HG02759 (cell line): Measurements from ENCODE around the gene FURIN.
"Not testable (repeated sequence)": the region's sequence is repeated elsewhere in the genome, so short reads cannot be mapped to it uniquely, and the experiment has no call there.

ENCODE experiments used
- ATAC-seq: cut with Tn5 transposase; IDR thresholded peaks from one replicate; pipeline ENCODE4 v1.9.1; 2021; ENCODE audit warnings: mild to moderate bottlenecking, moderate library complexity; ENCODE audit not compliant: unreplicated experiment

FURIN gene

DNA sequence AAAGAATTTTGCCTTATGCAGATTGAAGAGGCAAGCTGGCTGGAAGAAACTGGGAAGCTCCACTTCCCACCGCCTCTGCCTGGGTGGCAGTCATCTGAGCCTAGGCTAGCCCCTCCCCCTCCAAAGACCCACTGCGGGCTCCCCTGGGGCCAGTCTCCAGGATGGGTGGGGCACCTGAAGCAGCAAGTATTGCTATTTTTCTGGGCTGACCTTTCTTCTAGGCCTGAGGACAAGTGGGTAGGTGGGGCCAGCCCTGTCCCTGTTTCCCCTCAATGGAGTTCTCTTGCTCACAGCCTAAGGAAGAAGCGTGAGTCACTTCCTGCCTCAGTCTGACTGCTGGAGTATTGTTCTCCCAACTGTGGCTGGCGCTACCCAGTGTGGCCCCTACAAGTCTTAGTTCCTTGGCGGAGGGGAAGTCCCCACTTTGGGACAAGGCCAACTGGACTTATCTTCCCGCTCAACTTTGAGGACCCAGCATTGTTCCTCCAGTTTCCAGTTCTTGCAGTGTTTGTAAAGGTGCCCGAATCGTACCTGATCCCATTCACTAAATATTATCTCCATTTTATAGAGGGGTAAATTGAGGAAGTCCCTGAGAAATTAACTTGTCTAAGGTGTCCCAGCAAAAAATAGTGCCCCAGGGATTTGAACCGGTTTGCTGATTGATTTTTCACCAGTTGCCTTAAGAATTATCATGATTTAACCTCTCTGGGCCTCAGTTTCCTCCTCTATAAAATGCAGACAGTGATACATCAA is 1.4 kb downstream of the FURIN start:
- ATAC-seq = no peak

DNA sequence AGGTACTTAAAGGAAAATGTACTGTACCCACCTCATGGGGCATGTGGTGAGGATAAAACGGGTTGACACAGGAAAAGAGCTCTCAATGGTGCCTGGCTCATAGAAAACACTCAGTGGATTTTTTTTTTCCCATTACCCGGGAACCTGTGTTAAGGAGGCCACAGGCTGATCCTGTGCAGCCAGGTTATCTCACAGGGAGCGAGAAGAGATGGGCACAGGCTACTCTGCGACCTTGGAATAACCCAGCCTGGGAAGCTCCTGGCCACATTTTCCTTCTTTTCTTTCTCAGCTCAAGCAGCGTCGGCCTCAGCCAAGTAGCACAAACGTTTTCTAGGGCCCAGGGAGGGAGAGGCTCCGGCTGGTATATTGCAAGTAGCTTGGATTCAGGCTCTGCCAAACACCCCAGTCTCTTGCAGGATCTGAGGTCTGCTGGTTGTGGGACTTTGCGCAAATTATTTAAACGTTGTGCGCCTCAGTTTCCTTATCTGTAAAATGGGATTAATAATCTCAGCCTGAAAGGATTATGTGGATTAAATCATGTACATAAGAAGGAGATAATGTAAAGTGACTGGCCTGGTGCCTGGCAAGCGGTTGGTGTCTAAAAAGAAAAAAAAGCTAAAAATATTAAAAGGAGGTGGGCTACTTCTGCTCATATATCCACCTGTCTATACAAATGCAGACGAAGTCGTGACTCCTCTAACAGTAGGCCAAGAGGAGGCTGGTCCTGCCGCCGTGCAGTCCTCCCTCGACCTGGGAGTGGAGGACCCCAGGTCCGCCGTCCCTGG is 2.2 kb downstream of the FURIN start:
- peak; percentile 7 for ATAC-seq

DNA sequence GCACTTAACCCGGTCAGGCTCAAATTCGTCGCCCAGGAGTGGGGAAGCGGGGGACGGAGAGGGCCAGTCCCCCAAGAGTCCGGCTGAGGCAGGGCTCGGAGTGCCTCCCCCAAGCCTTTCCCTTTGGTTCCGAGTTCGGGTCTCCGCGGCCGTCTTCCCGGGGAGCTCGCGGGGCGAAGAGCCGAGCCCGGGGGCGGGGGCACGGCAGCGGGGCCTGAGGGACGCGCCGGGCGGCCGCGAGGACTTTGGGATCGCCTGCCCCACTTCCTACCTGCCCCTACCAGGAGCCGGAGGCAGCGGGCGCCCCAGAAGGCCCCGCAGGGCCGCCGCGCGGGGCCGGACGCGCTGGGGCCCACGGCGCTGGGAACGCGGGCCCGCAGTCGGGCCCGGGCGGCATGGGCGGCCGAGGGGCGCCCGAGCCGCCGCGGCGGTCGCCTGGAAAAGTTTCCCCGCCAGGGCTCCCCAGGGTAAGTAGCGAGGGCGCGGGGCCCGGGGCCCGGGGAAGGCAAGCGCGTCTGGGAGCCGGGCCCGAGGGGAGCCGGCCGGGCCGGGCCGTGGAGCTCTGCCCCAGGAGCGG is 2.8 kb downstream of the FURIN start:
- ATAC-seq = peak; percentile 28

DNA sequence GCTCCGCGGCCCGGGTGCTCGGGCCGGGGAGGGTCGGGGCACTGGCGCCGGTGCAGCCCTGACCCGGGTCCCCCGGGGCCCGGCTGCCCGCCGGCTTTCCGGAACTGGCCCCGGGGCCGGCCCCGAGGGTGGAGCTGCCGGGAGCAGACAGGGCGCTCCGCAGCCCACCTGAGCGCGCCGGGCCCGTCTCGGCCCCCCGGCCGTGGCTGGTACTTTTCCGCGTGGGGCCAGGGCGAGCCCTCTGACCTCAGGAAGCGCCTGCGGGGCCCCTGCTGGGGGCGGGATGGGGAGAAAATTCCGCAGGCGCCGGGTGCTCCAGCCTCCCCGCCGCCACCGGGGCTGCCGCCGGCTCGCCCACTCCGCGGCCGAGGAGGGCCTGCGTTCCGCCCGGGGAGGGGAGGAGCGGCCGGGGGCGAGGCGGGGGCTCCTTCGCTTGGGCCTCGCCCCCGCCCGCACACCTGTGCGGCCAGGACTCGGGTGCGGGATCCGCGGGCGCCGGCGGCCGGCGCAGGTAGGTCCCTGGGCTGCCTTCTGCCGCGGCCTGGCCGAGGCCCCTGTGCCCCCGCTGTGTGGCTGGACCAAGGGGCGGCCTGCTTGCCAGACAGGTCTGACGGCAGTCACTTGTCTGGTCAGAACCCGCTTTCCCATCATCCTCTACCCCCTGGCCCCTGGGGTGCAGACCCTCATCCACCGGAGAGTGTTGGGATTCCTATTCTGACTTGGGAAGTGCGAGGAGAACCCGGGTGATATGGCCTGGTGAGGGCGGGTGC is 3.5 kb downstream of the FURIN start:
- peak; percentile 39 for ATAC-seq

DNA sequence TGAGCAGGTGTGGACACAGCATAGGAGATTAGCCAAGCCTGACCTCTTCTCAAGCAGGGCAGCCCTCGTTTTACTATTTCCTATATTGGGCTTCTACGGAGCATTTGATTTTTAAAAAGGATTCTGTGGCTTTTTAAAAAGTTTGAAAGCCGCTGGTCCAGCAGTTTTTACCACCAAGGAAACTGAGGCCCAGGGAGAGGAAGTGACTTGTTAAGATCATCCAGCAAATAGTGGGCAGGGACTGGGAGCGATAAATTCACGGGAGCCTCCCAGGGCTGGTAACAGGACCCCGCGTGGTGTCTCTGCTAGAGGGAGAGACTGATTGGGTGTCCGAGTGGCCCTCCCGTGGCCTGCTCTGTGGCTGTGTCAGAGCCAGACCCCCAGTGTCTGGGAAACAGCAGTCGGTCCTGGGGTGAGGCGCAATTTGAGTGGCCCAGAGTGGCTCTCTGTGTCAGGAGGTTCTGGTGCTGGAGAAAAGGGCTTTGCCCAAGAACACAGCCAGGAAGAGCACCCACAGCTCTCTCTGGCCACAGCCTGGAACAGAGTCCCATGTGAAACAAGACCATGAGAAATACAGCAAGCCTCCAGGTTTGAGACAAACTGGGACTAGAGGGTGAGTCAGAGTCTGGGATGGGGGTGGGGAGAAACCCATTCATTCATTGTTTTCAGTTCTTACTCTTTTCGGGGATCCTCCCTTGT is 4.2 kb downstream of the FURIN start:
- peak; percentile 11 for ATAC-seq

DNA sequence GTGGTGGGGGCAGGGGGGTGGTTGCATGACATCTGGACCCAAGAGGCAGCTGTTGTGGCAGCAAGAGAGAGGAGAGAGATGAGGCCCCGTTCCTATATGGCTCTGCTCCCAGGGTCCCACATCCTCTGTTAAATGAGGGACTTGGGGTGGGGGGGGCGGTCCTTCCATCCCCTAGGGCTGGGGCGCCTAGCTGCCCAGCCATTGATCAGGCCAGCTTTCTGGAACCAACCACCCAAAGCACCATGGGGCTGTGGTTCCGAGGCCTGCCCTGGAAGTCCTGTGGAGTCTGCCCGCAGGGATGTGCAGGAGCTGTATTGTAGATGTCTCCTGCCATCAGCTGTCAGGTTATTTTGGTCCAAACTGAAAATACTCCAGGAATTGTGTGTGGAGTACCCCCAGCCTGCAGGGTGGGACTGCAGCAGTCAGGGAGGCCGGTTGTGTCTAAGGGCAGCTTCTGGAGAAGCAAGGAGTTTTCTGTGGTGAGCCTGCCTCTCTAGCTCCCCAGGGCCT is 5.2 kb downstream of the FURIN start:
- no peak for ATAC-seq

DNA sequence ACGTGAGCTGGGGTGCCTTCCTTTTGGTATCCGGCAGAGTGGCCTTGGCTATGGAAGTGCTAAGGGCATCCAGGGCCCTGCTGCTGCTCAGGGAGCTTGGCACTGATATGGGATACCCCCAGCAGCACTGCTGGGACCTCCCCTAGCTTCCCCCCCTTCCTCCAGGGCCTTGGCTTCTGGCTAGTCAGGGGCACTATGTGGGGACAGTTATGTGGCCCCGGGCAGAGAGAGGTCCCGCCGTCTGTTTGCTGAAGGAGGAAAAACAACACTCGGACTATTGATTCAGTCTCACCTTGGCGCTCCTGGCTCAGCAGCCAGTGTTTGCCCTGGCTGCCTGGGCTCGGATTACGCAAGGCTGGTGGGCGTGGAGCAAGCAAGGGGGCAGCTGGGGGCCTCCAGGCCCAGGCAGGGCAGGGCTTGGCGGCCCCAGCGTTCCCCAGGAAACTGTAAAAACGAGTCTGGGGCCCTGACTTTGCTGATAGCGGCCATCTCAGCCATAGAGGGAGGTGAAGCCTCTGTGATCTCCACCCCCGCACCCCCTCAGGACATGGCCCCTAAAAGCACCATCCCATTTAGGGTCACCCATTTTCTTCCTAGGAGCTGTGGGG is 5.7 kb downstream of the FURIN start:
- ATAC-seq = no peak

DNA sequence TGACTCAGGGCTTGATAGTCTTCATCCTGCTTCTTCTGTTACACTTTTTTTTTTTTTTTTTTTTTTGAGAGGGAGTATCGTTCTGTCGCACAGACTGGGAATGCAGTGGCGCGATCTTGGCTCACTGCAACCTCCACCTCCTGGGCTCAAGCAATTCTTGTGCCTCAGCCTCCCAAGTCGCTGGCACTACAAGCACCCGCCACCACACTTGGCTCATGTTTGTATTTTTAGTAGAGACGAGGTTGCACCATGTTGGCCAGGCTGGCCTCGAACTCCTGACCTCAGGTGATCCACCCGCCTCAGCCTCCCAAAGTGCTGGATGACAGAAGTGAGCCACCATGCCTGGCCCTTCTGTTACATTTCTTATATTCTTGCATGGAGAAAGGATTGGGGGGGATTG is 6.6 kb downstream of the FURIN start:
- ATAC-seq = not testable (repeated sequence)

DNA sequence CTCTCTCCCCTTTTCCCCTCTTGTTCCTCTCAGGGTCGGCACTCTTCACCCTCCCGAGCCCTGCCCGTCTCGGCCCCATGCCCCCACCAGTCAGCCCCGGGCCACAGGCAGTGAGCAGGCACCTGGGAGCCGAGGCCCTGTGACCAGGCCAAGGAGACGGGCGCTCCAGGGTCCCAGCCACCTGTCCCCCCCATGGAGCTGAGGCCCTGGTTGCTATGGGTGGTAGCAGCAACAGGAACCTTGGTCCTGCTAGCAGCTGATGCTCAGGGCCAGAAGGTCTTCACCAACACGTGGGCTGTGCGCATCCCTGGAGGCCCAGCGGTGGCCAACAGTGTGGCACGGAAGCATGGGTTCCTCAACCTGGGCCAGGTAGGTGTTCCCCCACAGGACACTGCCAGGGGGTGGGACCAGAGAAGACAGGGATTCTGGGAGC is 7.2 kb downstream of the FURIN start:
- no peak for ATAC-seq

DNA sequence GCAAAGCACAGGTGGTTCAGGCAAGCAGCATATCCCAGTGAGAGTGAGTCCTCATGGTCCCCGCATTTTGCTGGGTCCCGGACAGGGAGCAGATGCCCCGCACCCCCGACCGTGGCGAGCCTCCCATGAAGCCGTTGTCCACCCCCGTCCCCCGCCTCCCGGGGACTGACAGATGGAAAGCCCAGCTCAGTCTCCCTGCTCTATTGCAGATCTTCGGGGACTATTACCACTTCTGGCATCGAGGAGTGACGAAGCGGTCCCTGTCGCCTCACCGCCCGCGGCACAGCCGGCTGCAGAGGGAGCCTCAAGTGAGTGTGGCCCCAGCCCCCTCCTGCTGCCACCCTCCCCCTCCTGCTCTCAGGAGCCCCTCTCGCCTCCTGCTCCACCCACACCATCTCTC is 7.7 kb downstream of the FURIN start:
- no peak for ATAC-seq

DNA sequence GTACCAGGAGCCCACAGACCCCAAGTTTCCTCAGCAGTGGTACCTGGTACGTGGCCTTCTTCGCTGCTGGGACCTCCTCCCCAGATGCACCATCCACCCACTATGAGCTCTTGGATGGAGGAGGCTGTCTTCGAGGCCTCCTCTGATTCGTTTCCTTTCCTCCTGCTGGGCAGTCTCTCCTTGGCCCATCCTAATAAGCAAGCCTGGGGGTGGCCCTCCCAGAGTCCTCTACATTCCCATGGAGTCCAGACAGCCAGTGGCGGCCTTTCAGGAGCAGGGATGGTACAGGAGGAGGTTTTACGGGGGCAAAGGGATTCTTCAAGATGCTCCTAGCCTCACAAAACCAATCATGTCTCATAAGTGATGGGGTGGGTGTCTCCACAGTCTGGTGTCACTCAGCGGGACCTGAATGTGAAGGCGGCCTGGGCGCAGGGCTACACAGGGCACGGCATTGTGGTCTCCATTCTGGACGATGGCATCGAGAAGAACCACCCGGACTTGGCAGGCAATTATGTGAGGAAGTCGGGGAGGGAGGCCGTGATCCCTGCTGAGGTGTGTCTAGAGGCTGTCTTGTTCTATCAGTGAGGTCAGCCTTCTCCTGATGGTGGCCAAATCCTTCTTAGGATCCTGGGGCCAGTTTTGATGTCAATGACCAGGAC is 8.3 kb downstream of the FURIN start:
- ATAC-seq = no peak

DNA sequence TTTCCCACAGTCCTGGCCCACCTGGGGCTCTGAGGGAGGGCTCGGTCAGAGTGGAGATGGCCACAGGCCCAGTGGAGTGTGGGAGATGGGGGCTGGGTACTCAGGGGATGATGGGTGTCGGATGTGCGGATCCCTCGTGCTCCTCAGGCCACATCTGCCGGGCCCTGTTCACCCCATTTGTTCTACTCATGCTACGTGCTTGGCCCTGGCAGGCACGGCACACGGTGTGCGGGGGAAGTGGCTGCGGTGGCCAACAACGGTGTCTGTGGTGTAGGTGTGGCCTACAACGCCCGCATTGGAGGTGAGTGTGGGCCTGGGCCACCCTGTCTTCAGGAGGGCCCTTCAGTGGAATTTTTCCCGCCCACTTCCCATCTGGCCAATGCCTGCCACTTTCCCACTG is 8.9 kb downstream of the FURIN start:
- no peak for ATAC-seq

DNA sequence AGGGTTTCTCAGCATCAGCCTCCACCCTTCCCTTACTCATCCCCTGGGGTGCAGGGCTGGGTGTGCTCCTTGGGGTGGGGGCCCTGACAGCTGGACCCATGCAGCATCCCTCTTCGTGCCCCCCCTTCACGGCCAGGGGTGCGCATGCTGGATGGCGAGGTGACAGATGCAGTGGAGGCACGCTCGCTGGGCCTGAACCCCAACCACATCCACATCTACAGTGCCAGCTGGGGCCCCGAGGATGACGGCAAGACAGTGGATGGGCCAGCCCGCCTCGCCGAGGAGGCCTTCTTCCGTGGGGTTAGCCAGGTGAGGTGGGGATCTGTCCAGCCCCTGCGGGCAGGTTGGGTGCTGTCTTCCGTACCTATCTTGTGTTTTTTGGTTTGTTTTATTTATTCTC is 9.6 kb downstream of the FURIN start:
- no peak for ATAC-seq

DNA sequence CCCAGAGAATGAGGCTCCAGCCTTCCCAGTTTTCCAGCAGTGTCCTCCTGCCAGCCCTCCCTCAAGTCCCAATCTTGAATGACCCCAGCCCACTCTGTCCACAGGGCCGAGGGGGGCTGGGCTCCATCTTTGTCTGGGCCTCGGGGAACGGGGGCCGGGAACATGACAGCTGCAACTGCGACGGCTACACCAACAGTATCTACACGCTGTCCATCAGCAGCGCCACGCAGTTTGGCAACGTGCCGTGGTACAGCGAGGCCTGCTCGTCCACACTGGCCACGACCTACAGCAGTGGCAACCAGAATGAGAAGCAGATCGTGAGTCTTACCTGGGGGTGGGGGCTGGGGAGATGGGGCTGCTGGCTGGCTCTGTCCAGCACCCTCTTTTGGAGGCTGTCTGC is 10.3 kb downstream of the FURIN start:
- ATAC-seq = no peak

DNA sequence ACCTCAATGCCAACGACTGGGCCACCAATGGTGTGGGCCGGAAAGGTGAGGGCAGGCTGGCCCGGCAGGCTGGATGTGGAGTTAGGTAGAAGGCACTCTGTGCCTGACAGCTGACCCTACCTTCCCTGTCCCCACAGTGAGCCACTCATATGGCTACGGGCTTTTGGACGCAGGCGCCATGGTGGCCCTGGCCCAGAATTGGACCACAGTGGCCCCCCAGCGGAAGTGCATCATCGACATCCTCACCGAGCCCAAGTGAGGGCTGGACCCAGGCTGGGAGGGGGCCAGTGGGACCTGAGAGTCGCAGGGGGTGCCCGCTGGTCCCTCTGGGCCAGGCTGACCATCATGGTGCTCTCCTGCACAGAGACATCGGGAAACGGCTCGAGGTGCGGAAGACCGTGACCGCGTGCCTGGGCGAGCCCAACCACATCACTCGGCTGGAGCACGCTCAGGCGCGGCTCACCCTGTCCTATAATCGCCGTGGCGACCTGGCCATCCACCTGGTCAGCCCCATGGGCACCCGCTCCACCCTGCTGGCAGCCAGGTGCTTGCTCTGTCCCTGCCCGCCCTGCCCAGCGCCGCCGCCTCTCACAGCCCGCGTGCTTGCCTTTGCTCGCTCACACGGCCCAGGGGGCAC is 11.5 kb downstream of the FURIN start:
- no peak for ATAC-seq

DNA sequence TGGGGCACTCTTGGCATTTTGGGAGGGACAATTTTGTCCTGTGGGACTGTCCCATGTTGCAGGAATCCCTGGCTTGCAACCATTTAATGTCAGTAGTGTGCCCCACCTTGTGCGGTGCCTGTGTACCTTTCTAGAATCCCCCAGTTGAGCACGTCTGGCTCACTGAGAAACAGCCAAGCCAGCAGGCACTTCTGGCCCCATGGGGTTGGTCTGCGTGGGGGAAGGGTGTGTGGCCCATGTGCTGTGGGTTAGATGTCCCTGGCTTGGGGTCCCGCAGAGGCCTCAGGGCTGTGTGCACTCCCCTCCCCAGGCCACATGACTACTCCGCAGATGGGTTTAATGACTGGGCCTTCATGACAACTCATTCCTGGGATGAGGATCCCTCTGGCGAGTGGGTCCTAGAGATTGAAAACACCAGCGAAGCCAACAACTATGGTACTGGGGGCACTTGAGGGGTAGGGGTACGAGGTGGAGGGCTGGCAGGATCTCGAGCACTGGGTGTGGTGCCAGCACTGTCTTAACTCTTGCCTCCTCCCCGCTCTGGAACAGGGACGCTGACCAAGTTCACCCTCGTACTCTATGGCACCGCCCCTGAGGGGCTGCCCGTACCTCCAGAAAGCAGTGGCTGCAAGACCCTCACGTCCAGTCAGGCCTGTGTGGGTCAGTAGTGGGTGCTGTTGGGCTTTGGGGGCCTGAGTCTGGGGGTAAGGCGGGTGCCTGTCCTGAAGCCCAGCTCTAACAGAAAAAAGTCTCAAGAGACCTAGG is 12.2 kb downstream of the FURIN start:
- no peak for ATAC-seq

DNA sequence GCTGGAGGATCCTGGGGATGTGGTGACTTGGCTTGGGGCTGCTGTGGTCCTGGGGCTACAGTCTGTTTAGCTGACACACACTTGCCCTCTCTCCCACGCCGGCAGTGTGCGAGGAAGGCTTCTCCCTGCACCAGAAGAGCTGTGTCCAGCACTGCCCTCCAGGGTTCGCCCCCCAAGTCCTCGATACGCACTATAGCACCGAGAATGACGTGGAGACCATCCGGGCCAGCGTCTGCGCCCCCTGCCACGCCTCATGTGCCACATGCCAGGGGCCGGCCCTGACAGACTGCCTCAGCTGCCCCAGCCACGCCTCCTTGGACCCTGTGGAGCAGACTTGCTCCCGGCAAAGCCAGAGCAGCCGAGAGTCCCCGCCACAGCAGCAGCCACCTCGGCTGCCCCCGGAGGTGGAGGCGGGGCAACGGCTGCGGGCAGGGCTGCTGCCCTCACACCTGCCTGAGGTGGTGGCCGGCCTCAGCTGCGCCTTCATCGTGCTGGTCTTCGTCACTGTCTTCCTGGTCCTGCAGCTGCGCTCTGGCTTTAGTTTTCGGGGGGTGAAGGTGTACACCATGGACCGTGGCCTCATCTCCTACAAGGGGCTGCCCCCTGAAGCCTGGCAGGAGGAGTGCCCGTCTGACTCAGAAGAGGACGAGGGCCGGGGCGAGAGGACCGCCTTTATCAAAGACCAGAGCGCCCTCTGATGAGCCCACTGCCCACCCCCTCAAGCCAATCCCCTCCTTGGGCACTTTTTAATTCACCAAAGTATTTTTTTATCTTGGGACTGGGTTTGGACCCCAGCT is 13.0 kb downstream of the FURIN start:
- no peak for ATAC-seq
